Measurements from ENCODE around the gene ALPG.
A peak's percentile ranks its signal among the peaks of the same experiment; 100 is the strongest.

ALPG gene

GRCh38 chr2:232410238-232410900 lies 3.7 kb downstream of the ALPG start:
- H3K4me3 ChIP-seq (ENCODE audit: low read depth in 1 of 5, low read length in 5 of 5) = no peak overlapping the region
- H3K9me3 ChIP-seq (ENCODE audit: control insufficient read depth in 5 of 5, low read length in 5 of 5) = no peaks in the 10 kb centered on the region
- H3K9ac ChIP-seq (ENCODE audit: low read length in 5 of 5) = no peak overlapping the region
- H3K27ac ChIP-seq (ENCODE audit: low read depth, low read length) = no peak overlapping the region
- no peaks in the 10 kb centered on the region for H3K36me3 ChIP-seq (ENCODE audit: control insufficient read depth in 5 of 5, insufficient read depth in 5 of 5, low read length in 5 of 5)
- peaks cover 0 to 19% (median 0%) of the 10 kb centered on the region in 5 donors for H3K4me1 ChIP-seq (ENCODE audit: control insufficient read depth in 5 of 5, insufficient read depth in 5 of 5, low read length in 5 of 5)
- peaks cover 3 to 19% (median 16%) of the 10 kb centered on the region in 5 donors for H3K27me3 ChIP-seq (ENCODE audit: control insufficient read depth in 5 of 5, insufficient read depth in 4 of 5, low read length in 5 of 5)

GRCh38 chr2:232411901-232412629 lies 5.4 kb downstream of the ALPG start:
- no peak overlapping the region for H3K4me3 ChIP-seq (ENCODE audit: low read depth in 1 of 5, low read length in 5 of 5)
- peaks cover 0 to 19% (median 0%) of the 10 kb centered on the region in 5 donors for H3K4me1 ChIP-seq (ENCODE audit: control insufficient read depth in 5 of 5, insufficient read depth in 5 of 5, low read length in 5 of 5)
- peaks cover 14 to 29% (median 26%) of the 10 kb centered on the region in 5 donors for H3K27me3 ChIP-seq (ENCODE audit: control insufficient read depth in 5 of 5, insufficient read depth in 4 of 5, low read length in 5 of 5)
- H3K27ac ChIP-seq (ENCODE audit: low read depth, low read length) = no peak overlapping the region
- no peaks in the 10 kb centered on the region for H3K36me3 ChIP-seq (ENCODE audit: control insufficient read depth in 5 of 5, insufficient read depth in 5 of 5, low read length in 5 of 5)
- no peaks in the 10 kb centered on the region for H3K9me3 ChIP-seq (ENCODE audit: control insufficient read depth in 5 of 5, low read length in 5 of 5)
- no peak overlapping the region for H3K9ac ChIP-seq (ENCODE audit: low read length in 5 of 5)

- Histone ChIP-seq H3K27ac (ENCODE audit: low read depth, low read length) (no peak overlapping the region), H3K9ac (ENCODE audit: low read length in 5 of 5) (peak overlapping the region in 1 of 5 donors; percentile 20), H3K4me3 (ENCODE audit: low read depth in 1 of 5, low read length in 5 of 5) (peak overlapping the region in 1 of 5 donors; percentile 28), H3K36me3 (ENCODE audit: control insufficient read depth in 5 of 5, insufficient read depth in 5 of 5, low read length in 5 of 5) (no peaks in the 10 kb centered on the region), H3K27me3 (ENCODE audit: control insufficient read depth in 5 of 5, insufficient read depth in 4 of 5, low read length in 5 of 5) (peaks cover 15 to 35% (median 30%) of the 10 kb centered on the region in 5 donors), H3K4me1 (ENCODE audit: control insufficient read depth in 5 of 5, insufficient read depth in 5 of 5, low read length in 5 of 5) (peaks cover 0 to 19% (median 0%) of the 10 kb centered on the region in 5 donors), H3K9me3 (ENCODE audit: control insufficient read depth in 5 of 5, low read length in 5 of 5) (no peaks in the 10 kb centered on the region)
Observed at GRCh38 chr2:232412986-232413385, 6.3 kb downstream of the ALPG start.

GRCh38 chr2:232415138-232415690 lies 8.6 kb downstream of the ALPG start:
- H3K27ac ChIP-seq (ENCODE audit: low read depth, low read length) = no peak overlapping the region
- no peak overlapping the region for H3K4me3 ChIP-seq (ENCODE audit: low read depth in 1 of 5, low read length in 5 of 5)
- H3K36me3 ChIP-seq (ENCODE audit: control insufficient read depth in 5 of 5, insufficient read depth in 5 of 5, low read length in 5 of 5) = no peaks in the 10 kb centered on the region
- H3K4me1 ChIP-seq (ENCODE audit: control insufficient read depth in 5 of 5, insufficient read depth in 5 of 5, low read length in 5 of 5) = peaks cover 0 to 35% (median 16%) of the 10 kb centered on the region in 5 donors
- H3K9me3 ChIP-seq (ENCODE audit: control insufficient read depth in 5 of 5, low read length in 5 of 5) = no peaks in the 10 kb centered on the region
- peaks cover 31 to 51% (median 48%) of the 10 kb centered on the region in 5 donors for H3K27me3 ChIP-seq (ENCODE audit: control insufficient read depth in 5 of 5, insufficient read depth in 4 of 5, low read length in 5 of 5)
- H3K9ac ChIP-seq (ENCODE audit: low read length in 5 of 5) = no peak overlapping the region

GRCh38 chr2:232415736-232416520 lies 9.3 kb downstream of the ALPG start:
- H3K9ac ChIP-seq (ENCODE audit: low read length in 5 of 5) = no peak overlapping the region
- H3K4me3 ChIP-seq (ENCODE audit: low read depth in 1 of 5, low read length in 5 of 5) = no peak overlapping the region
- no peaks in the 10 kb centered on the region for H3K36me3 ChIP-seq (ENCODE audit: control insufficient read depth in 5 of 5, insufficient read depth in 5 of 5, low read length in 5 of 5)
- H3K9me3 ChIP-seq (ENCODE audit: control insufficient read depth in 5 of 5, low read length in 5 of 5) = no peaks in the 10 kb centered on the region
- H3K27ac ChIP-seq (ENCODE audit: low read depth, low read length) = no peak overlapping the region
- H3K4me1 ChIP-seq (ENCODE audit: control insufficient read depth in 5 of 5, insufficient read depth in 5 of 5, low read length in 5 of 5) = peaks cover 0 to 35% (median 21%) of the 10 kb centered on the region in 5 donors
- H3K27me3 ChIP-seq (ENCODE audit: control insufficient read depth in 5 of 5, insufficient read depth in 4 of 5, low read length in 5 of 5) = peaks cover 31 to 56% (median 49%) of the 10 kb centered on the region in 5 donors

- Histone ChIP-seq H3K4me3 (ENCODE audit: low read depth in 1 of 5, low read length in 5 of 5) (no peak overlapping the region), H3K27ac (ENCODE audit: low read depth, low read length) (no peak overlapping the region), H3K9ac (ENCODE audit: low read length in 5 of 5) (no peak overlapping the region), H3K36me3 (ENCODE audit: control insufficient read depth in 5 of 5, insufficient read depth in 5 of 5, low read length in 5 of 5) (no peaks in the 10 kb centered on the region), H3K9me3 (ENCODE audit: control insufficient read depth in 5 of 5, low read length in 5 of 5) (no peaks in the 10 kb centered on the region), H3K27me3 (ENCODE audit: control insufficient read depth in 5 of 5, insufficient read depth in 4 of 5, low read length in 5 of 5) (peaks cover 38 to 62% (median 58%) of the 10 kb centered on the region in 5 donors), H3K4me1 (ENCODE audit: control insufficient read depth in 5 of 5, insufficient read depth in 5 of 5, low read length in 5 of 5) (peaks cover 0 to 37% (median 21%) of the 10 kb centered on the region in 5 donors)
Observed at GRCh38 chr2:232416521-232417470, 10.2 kb downstream of the ALPG start.

GRCh38 chr2:232417489-232417888 lies 10.8 kb downstream of the ALPG start:
- no peaks in the 10 kb centered on the region for H3K36me3 ChIP-seq (ENCODE audit: control insufficient read depth in 5 of 5, insufficient read depth in 5 of 5, low read length in 5 of 5)
- H3K4me1 ChIP-seq (ENCODE audit: control insufficient read depth in 5 of 5, insufficient read depth in 5 of 5, low read length in 5 of 5) = peaks cover 0 to 37% (median 21%) of the 10 kb centered on the region in 5 donors
- no peak overlapping the region for H3K4me3 ChIP-seq (ENCODE audit: low read depth in 1 of 5, low read length in 5 of 5)
- no peak overlapping the region for H3K27ac ChIP-seq (ENCODE audit: low read depth, low read length)
- peaks cover 0 to 7% (median 2%) of the 10 kb centered on the region in 5 donors for H3K9me3 ChIP-seq (ENCODE audit: control insufficient read depth in 5 of 5, low read length in 5 of 5)
- H3K27me3 ChIP-seq (ENCODE audit: control insufficient read depth in 5 of 5, insufficient read depth in 4 of 5, low read length in 5 of 5) = peaks cover 40 to 64% (median 58%) of the 10 kb centered on the region in 5 donors
- no peak overlapping the region for H3K9ac ChIP-seq (ENCODE audit: low read length in 5 of 5)

- Histone ChIP-seq H3K9ac (ENCODE audit: low read length in 5 of 5) (no peak overlapping the region), H3K4me1 (ENCODE audit: control insufficient read depth in 5 of 5, insufficient read depth in 5 of 5, low read length in 5 of 5) (peaks cover 0 to 32% (median 21%) of the 10 kb centered on the region in 5 donors), H3K27me3 (ENCODE audit: control insufficient read depth in 5 of 5, insufficient read depth in 4 of 5, low read length in 5 of 5) (peaks cover 40 to 64% (median 56%) of the 10 kb centered on the region in 5 donors), H3K36me3 (ENCODE audit: control insufficient read depth in 5 of 5, insufficient read depth in 5 of 5, low read length in 5 of 5) (no peaks in the 10 kb centered on the region), H3K4me3 (ENCODE audit: low read depth in 1 of 5, low read length in 5 of 5) (no peak overlapping the region), H3K9me3 (ENCODE audit: control insufficient read depth in 5 of 5, low read length in 5 of 5) (peaks cover 0 to 10% (median 5%) of the 10 kb centered on the region in 5 donors), H3K27ac (ENCODE audit: low read depth, low read length) (no peak overlapping the region)
Observed at GRCh38 chr2:232418056-232418455, 11.4 kb downstream of the ALPG start.

All from subcutaneous abdominal adipose tissue (tissue), 5 donors.